ENCODE measurements around the gene DENND4A. TPM values are rescaled to one million over a fixed set of nuclear protein-coding genes. Genes with fewer than 3 reads are reported as not detected.

DENND4A gene
- total and polyA plus RNA-seq, 2 of the 4 experiments (the other 2 are of a cell fraction): 4.1 to 17.7 TPM

- no peak overlapping the region for H2BK15ac ChIP-seq (ENCODE audit: low read depth, low read length)
- no peak overlapping the region for H3K4ac ChIP-seq (ENCODE audit: low read depth, low read length)
- H4K20me1 ChIP-seq (ENCODE audit: insufficient read depth, low read length): no peaks in the 10 kb centered on the region
- no TSS peak for BruUV-seq (replicated peaks)
- WGBS, 2 experiments (ENCODE audit: extremely low coverage in 2 of 2, insufficient read length in 1 of 2): no CpG with 5 or more reads among the region's 5 CpGs
- H3K23ac ChIP-seq (ENCODE audit: low read depth, low read length): no peak overlapping the region
- ATAC-seq (ENCODE audit: low read depth) (no peak), DNase-seq (no peak)
- no peak overlapping the region for H3K9ac ChIP-seq (ENCODE audit: low read depth, low read length)
- no peak for TF ChIP-seq MAFK (IDR thresholded peaks at IDR 0.05; ENCODE audit: low read depth, low read length)
- no peak for TF ChIP-seq SMC3 (IDR thresholded peaks at IDR 0.05; ENCODE audit: low read depth, low read length)
- TF ChIP-seq CTCF (conservative IDR thresholded peaks at IDR 0.05; ENCODE audit: low read depth, low read length): no peak
- TF ChIP-seq FOS (IDR thresholded peaks at IDR 0.05; ENCODE audit: low read depth, low read length): no peak
- TF ChIP-seq RCOR1 (IDR thresholded peaks at IDR 0.05; ENCODE audit: insufficient replicate concordance, low read length): no peak
- no peak for TF ChIP-seq CEBPB (IDR thresholded peaks at IDR 0.05; ENCODE audit: low read depth, low read length)
- no peak for TF ChIP-seq RFX5 (IDR thresholded peaks at IDR 0.05; ENCODE audit: low read depth, low read length)
- no peak for TF ChIP-seq USF2 (IDR thresholded peaks at IDR 0.05; ENCODE audit: low read depth, low read length)
- H4K91ac ChIP-seq (ENCODE audit: insufficient read depth, low read depth, low read length): no peak overlapping the region
- H3K56ac ChIP-seq (ENCODE audit: extremely low read depth, insufficient read depth, low read length): no peak overlapping the region
- H2BK20ac ChIP-seq (ENCODE audit: low read depth, low read length): no peak overlapping the region
- no peak overlapping the region for H2AFZ ChIP-seq (replicated peaks; ENCODE audit: low read length, poor library complexity)
- 0 out of 2 replicates have a peak, but pooled peaks cover 3% of the 10 kb centered on the region for H3K9me1 ChIP-seq (ENCODE audit: insufficient read depth, low read length)
- no peak overlapping the region for H3K27ac ChIP-seq (ENCODE audit: insufficient read depth, low read length)
- no peaks in the 10 kb centered on the region; the same call in none of the 2 replicates for H3K4me1 ChIP-seq (ENCODE audit: control insufficient read depth, insufficient read depth, low read length)
- POLR2A ChIA-PET (ENCODE audit: unreplicated experiment): no interaction called here
- no peak overlapping the region for H3K4me3 ChIP-seq (ENCODE audit: insufficient read depth, low read depth, low read length)
- no peak overlapping the region for H2AK9ac ChIP-seq (replicated peaks; ENCODE audit: low read depth, low read length, poor library complexity)
- H3K36me3 ChIP-seq (ENCODE audit: control insufficient read depth, insufficient read depth, low read length): 0 out of 2 replicates have a peak, but pooled peaks cover 2% of the 10 kb centered on the region
- no peaks in the 10 kb centered on the region for H3K27me3 ChIP-seq (ENCODE audit: control insufficient read depth, insufficient read depth, low read length)
- intact Hi-C loops (cut with micrococcal nuclease): loop anchor here (10.0 kb wide), 1 partner anchor 87 kb away; no protein-coding TSS in a partner anchor
- dilution Hi-C loops (cut with HindIII; ENCODE audit: low sequenced_read_pairs, unreplicated experiment): no loop called here
- no peak overlapping the region for H3K18ac ChIP-seq (ENCODE audit: low read depth, low read length)
- no peak overlapping the region for H2BK5ac ChIP-seq (ENCODE audit: low read depth, low read length, poor library complexity, severe bottlenecking)
- CTCF ChIA-PET: no interaction called here
- H3K4me2 ChIP-seq (ENCODE audit: low read depth, low read length): no peak overlapping the region
- in situ Hi-C loops (cut with MboI; ENCODE audit: low sequenced_read_pairs): no loop called here
- H2AK5ac ChIP-seq (ENCODE audit: low read depth, low read length): no peak overlapping the region
- no peak overlapping the region for H4K8ac ChIP-seq (ENCODE audit: low read depth in 2 of 2, low read length in 2 of 2)
- H3K9me3 ChIP-seq (ENCODE audit: control insufficient read depth, insufficient read depth, low read length): no peaks in the 10 kb centered on the region
- no peak overlapping the region for H2BK120ac ChIP-seq (ENCODE audit: low read depth, low read length)
- H3K14ac ChIP-seq (replicated peaks; ENCODE audit: low read depth, low read length): no peak overlapping the region
- H3K79me1 ChIP-seq (ENCODE audit: low read depth in 1 of 2, low read length in 2 of 2): peaks cover 6 to 15% of the 10 kb centered on the region in 2 experiments; a peak in 3 of 4 replicates
- H4K5ac ChIP-seq (ENCODE audit: low read depth, low read length): no peak overlapping the region
These were observed 33.9 kb downstream of the DENND4A start for GRCh38 chr15:65758242-65758641.
